Smooth muscle cell (in vitro differentiated cells): ENCODE measurements around the gene THOC1. TPM values are rescaled to one million over a fixed set of nuclear protein-coding genes. Genes with fewer than 3 reads are reported as not detected.

Source experiments
- DNase-seq: peaks from one replicate; lab custom pipeline; 2025; ENCODE audit not compliant: unreplicated experiment; lab: John Stamatoyannopoulos, UW
- H2AFZ ChIP-seq: fragments of 200-600 bp; sonication (generic); 2 replicates; pipeline ENCODE4 v1.6.0; 2016; ENCODE audit warnings: antibody characterized with exemption, low read depth, mild to moderate bottlenecking
- H3F3A ChIP-seq: fragments of 200-600 bp; sonication (generic); 2 replicates; pipeline ENCODE4 v1.6.0; 2017; ENCODE audit warnings: antibody characterized with exemption, low read depth
- H3K27ac ChIP-seq: fragments of 200-600 bp; sonication (generic); 2 replicates; pipeline ENCODE4 v1.5.1; 2016; ENCODE audit warnings: low read depth, mild to moderate bottlenecking
- H3K27me3 ChIP-seq: fragments of 200-600 bp; sonication (generic); 2 replicates; pipeline ENCODE4 v1.6.1; 2016; ENCODE audit warnings: low read depth, mild to moderate bottlenecking
- H3K36me3 ChIP-seq: fragments of 200-600 bp; sonication (generic); 2 replicates; pipeline ENCODE4 v1.5.1; 2016; ENCODE audit warnings: low read depth
- H3K4me1 ChIP-seq: fragments of 200-600 bp; sonication (generic); 2 replicates; pipeline ENCODE4 v1.5.1; 2016; ENCODE audit warnings: low read depth
- H3K4me2 ChIP-seq: fragments of 200-600 bp; sonication (generic); 2 replicates; pipeline ENCODE4 v1.6.0; 2016; ENCODE audit warnings: mild to moderate bottlenecking
- H3K4me3 ChIP-seq: fragments of 200-600 bp; sonication (generic); 2 replicates; pipeline ENCODE4 v1.5.1; 2016; ENCODE audit warnings: mild to moderate bottlenecking
- H3K79me2 ChIP-seq: fragments of 200-600 bp; sonication (generic); 2 replicates; pipeline ENCODE4 v1.6.0; 2016; ENCODE audit warnings: low read depth, mild to moderate bottlenecking
- H3K9ac ChIP-seq: fragments of 200-600 bp; sonication (generic); 2 replicates; pipeline ENCODE4 v1.6.0; 2016; ENCODE audit warnings: low read depth
- H3K9me3 ChIP-seq: fragments of 200-600 bp; sonication (generic); replicated peaks from 2 replicates; pipeline ENCODE4 v1.5.1; 2016; ENCODE audit warnings: low read depth
- H4K20me1 ChIP-seq: fragments of 200-600 bp; sonication (generic); 2 replicates; pipeline ENCODE4 v1.6.0; 2016; ENCODE audit warnings: low read depth
- WGBS: methylation state at CpG from one replicate; pipeline ENCODE4 v1.1.7; 2016; ENCODE audit warnings: low lambda C conversion rate; 5-methylcytosine and 5-hydroxymethylcytosine counted together
- polyA plus RNA-seq: library from polyadenylated mRNA; unstranded; fragments of >200 nt; fragmentation: Nextera tagmentation; extraction: Ambion mirVana; gene quantifications from 2 replicates; pipeline ENCODE4 v1.2.1, GENCODE V29; 2016
- total RNA-seq: library from RNA; depleted of rRNA; stranded (reverse); fragments of >200 nt; gene quantifications from 2 replicates; pipeline ENCODE4 v1.2.3, GENCODE V29; 2014
- TF ChIP-seq, protein P1 (sequence below): fragments of 200-600 bp; sonication (generic); IDR thresholded peaks from 2 replicates; pipeline ENCODE4 v1.5.1; 2017; ENCODE audit warnings: borderline replicate concordance, mild to moderate bottlenecking, antibody characterized with exemption; ENCODE audit not compliant: insufficient read depth, poor library complexity, severe bottlenecking

THOC1 gene
- total and polyA plus RNA-seq, 2 experiments from 2014 or later, result 14.8 to 48.7 TPM

DNA sequence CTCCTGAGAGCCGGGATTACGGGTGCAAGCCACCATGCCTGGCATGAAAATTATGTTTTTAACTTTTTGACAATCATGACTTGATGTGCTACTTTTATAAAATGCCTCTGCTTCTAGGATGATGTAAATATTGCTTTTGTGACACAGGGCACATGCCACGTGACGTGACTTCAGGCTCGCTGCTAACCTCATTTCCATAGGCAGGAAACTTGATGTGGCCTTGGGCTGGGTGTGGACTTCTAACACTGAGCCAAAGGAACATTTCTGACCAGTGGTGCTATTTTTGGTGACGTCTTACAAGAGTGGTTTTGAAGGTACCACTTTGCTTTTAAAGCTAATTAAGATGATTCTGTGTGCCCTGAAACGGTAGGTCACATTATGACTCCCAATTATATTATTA lies 34.2 kb upstream of the THOC1 start:
- H3K4me1 ChIP-seq, result no peaks in the 10 kb centered on the region
- H3F3A ChIP-seq, result no peaks in the 10 kb centered on the region
- H3K27me3 ChIP-seq, result peaks cover 5% of the 10 kb centered on the region
- no peaks in the 10 kb centered on the region for H4K20me1 ChIP-seq
- H2AFZ ChIP-seq, result no peak overlapping the region
- no peak for DNase-seq
- no peak overlapping the region for H3K9ac ChIP-seq
- no peak overlapping the region for H3K4me2 ChIP-seq
- no peaks in the 10 kb centered on the region for H3K36me3 ChIP-seq
- no peak overlapping the region for H3K4me3 ChIP-seq
- H3K27ac ChIP-seq, result no peak overlapping the region
- no peaks in the 10 kb centered on the region for H3K9me3 ChIP-seq
- WGBS, result 87% methylated on average over 7 of the region's 7 CpGs
- TF ChIP-seq, protein P1, sequence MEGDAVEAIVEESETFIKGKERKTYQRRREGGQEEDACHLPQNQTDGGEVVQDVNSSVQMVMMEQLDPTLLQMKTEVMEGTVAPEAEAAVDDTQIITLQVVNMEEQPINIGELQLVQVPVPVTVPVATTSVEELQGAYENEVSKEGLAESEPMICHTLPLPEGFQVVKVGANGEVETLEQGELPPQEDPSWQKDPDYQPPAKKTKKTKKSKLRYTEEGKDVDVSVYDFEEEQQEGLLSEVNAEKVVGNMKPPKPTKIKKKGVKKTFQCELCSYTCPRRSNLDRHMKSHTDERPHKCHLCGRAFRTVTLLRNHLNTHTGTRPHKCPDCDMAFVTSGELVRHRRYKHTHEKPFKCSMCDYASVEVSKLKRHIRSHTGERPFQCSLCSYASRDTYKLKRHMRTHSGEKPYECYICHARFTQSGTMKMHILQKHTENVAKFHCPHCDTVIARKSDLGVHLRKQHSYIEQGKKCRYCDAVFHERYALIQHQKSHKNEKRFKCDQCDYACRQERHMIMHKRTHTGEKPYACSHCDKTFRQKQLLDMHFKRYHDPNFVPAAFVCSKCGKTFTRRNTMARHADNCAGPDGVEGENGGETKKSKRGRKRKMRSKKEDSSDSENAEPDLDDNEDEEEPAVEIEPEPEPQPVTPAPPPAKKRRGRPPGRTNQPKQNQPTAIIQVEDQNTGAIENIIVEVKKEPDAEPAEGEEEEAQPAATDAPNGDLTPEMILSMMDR, result no peak
- no peaks in the 10 kb centered on the region for H3K79me2 ChIP-seq

DNA sequence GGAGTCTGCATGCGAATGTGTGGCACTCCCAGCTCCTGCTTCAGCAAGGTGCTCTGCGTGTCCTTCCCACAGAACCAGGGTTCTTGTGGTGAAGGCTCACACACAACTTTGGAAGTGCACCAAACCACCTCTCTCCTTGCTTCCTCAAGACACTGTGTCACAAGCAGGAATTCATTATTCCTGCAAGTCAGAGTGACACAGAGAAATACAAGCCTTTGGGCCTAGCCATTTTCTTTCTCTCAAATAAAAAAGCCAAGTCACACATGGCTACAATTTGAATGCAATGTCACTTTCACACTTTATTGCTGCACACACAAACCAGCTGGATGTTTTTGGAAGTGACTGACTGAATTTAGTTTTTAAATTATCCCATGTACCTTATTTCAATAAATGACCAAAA lies 30.1 kb upstream of the THOC1 start:
- TF ChIP-seq, protein P1, result no peak
- no peak for DNase-seq

DNA sequence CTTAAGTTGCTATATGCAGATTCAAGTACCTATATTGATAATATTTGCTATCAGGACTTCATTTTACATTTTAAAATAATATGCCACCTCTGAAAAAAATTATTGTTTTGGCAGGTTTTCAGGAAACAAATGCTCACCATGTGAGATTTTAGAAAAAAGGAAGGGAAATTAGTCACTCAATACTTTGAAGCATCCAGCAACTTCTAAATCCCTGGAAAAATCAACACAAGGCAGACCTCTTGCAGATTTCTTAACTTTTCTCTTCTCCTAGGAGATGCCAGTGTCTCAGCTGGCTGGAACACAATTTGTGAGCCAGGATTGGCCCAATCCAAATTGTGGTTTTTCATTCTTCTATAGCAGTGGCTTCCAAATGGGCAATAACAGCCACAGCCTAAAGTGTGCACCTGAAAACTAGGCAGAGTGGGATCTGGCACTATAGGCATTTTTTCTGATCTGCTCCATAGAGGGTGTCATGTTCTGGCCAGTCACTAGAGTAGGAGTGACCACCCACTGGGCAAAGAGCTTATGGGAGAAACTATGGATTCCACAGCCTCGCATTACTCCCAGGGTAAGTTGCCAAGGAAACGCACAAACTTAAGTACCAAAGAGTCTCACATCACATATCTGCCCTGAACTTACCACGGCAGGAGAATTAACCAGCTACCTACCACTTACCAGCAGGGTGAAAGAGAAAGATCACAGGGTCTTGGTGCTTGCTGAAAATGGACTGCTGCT lies 28.1 kb upstream of the THOC1 start:
- TF ChIP-seq, protein P1, result no peak
- no peak for DNase-seq

More for the DNA sequence above, 30.1 kb upstream of the THOC1 start:
- no peaks in the 10 kb centered on the region for H3K27me3 ChIP-seq
- no peak overlapping the region for H3K4me3 ChIP-seq
- no peak overlapping the region for H3K9ac ChIP-seq
- H3K4me2 ChIP-seq, result no peak overlapping the region
- H3K27ac ChIP-seq, result no peak overlapping the region
- no peaks in the 10 kb centered on the region for H3K9me3 ChIP-seq
- H3K4me1 ChIP-seq, result no peaks in the 10 kb centered on the region
- no peak overlapping the region for H2AFZ ChIP-seq
- no peaks in the 10 kb centered on the region for H3K36me3 ChIP-seq
- no peaks in the 10 kb centered on the region for H3F3A ChIP-seq
- H3K79me2 ChIP-seq, result no peaks in the 10 kb centered on the region
- 92% methylated on average over 2 of the region's 2 CpGs for WGBS
- no peaks in the 10 kb centered on the region for H4K20me1 ChIP-seq

DNA sequence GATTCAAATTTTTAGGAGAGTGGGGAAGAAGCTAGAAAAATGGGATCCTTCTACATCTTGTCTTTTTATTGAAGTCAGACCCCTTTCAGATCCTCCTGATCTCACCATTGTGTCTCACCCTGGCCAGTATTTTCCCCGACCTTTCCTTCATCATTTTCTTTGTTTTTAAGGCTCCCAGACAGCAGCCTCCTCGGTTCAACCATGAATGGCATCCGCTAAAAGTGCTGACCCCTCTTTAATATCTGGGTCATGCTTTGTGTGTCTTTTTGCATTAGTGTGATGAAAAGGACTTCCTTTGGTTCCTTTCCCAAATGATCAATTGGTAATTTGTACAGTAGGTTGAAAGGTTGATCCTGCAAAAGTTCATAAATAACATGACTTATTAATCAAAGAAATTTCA lies 26.7 kb upstream of the THOC1 start:
- H3F3A ChIP-seq, result no peaks in the 10 kb centered on the region
- WGBS, result 94% methylated on average over 3 of the region's 3 CpGs
- TF ChIP-seq, protein P1, result no peak
- no peaks in the 10 kb centered on the region for H4K20me1 ChIP-seq
- no peaks in the 10 kb centered on the region for H3K4me1 ChIP-seq
- no peaks in the 10 kb centered on the region for H3K79me2 ChIP-seq
- no peaks in the 10 kb centered on the region for H3K9me3 ChIP-seq
- no peak overlapping the region for H3K4me3 ChIP-seq
- no peak overlapping the region for H3K27ac ChIP-seq
- no peak overlapping the region for H2AFZ ChIP-seq
- no peak overlapping the region for H3K9ac ChIP-seq
- H3K27me3 ChIP-seq, result no peaks in the 10 kb centered on the region
- no peak for DNase-seq
- H3K4me2 ChIP-seq, result no peak overlapping the region
- no peaks in the 10 kb centered on the region for H3K36me3 ChIP-seq

More for the DNA sequence above, 28.1 kb upstream of the THOC1 start:
- Histone ChIP-seq H2AFZ (no peak overlapping the region), H3K9me3 (no peaks in the 10 kb centered on the region), H3K4me3 (no peak overlapping the region), H3F3A (no peaks in the 10 kb centered on the region), H3K36me3 (no peaks in the 10 kb centered on the region), H3K4me2 (no peak overlapping the region), H3K27me3 (no peaks in the 10 kb centered on the region), H4K20me1 (no peaks in the 10 kb centered on the region), H3K79me2 (no peaks in the 10 kb centered on the region), H3K9ac (no peak overlapping the region), H3K4me1 (no peaks in the 10 kb centered on the region), H3K27ac (no peak overlapping the region)
- 65% methylated on average over 3 of the region's 3 CpGs for WGBS
